IMR-90 (cell line): ENCODE data around the gene RNF11. TPM values are rescaled to one million over a fixed set of nuclear protein-coding genes. Genes with fewer than 3 reads are reported as not detected.

ENCODE experiments used
- ATAC-seq: fragments of 200-7000 bp; cut with Tn5 transposase; 2 replicates; pipeline ENCODE4 v1.9.1; 2020; ENCODE audit warnings: low read depth, mild to moderate bottlenecking, moderate library complexity
- BruUV-seq: library from RNA; stranded (reverse); fragments of 400-500 nt; replicated peaks from 2 replicates; lab custom pipeline; 2021; lab: Mats Ljungman, UMichigan
- CTCF ChIA-PET: fragments of 300-600 bp; formaldehyde crosslinking; extraction: SDS; loops from one replicate; lab custom pipeline; 2021; ENCODE audit warnings: antibody characterized with exemption; lab: Yijun Ruan, JAX
- POLR2A ChIA-PET: fragments of 300-600 bp; sonication (Branson Sonifier 250); formaldehyde crosslinking; loops from one replicate; lab custom pipeline; 2022; ENCODE audit warnings: antibody characterized with exemption; ENCODE audit not compliant: unreplicated experiment; lab: Charles Lee
- DNase-seq: peaks from one replicate; pipeline ENCODE4 v3.0.0; 2013
- H2AFZ ChIP-seq: replicated peaks from 2 replicates; pipeline ENCODE3; 2013; ENCODE audit warnings: low read length, mild to moderate bottlenecking; ENCODE audit not compliant: poor library complexity
- H2AK5ac ChIP-seq: 2 replicates; pipeline ENCODE4 v1.6.1; 2013; ENCODE audit warnings: low read depth, low read length, inconsistent platforms
- H2AK9ac ChIP-seq: replicated peaks from 2 replicates; pipeline ENCODE3; 2013; ENCODE audit warnings: mild to moderate bottlenecking, low read depth, low read length, moderate library complexity; ENCODE audit not compliant: poor library complexity
- H2BK120ac ChIP-seq: 2 replicates; pipeline ENCODE4 v1.6.1; 2013; ENCODE audit warnings: low read depth, low read length, inconsistent platforms
- H2BK15ac ChIP-seq: 3 replicates; pipeline ENCODE4 v1.6.1; 2013; ENCODE audit warnings: low read depth, low read length, inconsistent platforms
- H2BK20ac ChIP-seq: 2 replicates; pipeline ENCODE4 v1.6.1; 2013; ENCODE audit warnings: low read depth, mild to moderate bottlenecking, inconsistent platforms, low read length, moderate library complexity
- H2BK5ac ChIP-seq: 2 replicates; pipeline ENCODE4 v1.6.1; 2013; ENCODE audit warnings: mild to moderate bottlenecking, low read depth, low read length, inconsistent platforms; ENCODE audit not compliant: poor library complexity, severe bottlenecking
- H3K14ac ChIP-seq: replicated peaks from 2 replicates; pipeline ENCODE4 v1.6.1; 2013; ENCODE audit warnings: low read depth, low read length, inconsistent platforms
- H3K18ac ChIP-seq: 2 replicates; pipeline ENCODE4 v1.6.1; 2013; ENCODE audit warnings: low read depth, low read length, control low read depth
- H3K23ac ChIP-seq: 2 replicates; pipeline ENCODE4 v1.6.1; 2013; ENCODE audit warnings: low read depth, low read length, inconsistent platforms
- H3K27ac ChIP-seq: 2 replicates; pipeline ENCODE4 v1.5.1; 2013; ENCODE audit warnings: mild to moderate bottlenecking, control low read depth, low read length; ENCODE audit not compliant: insufficient read depth
- H3K27me3 ChIP-seq: 2 replicates; pipeline ENCODE4 v1.6.1; 2013; ENCODE audit warnings: low read length; ENCODE audit not compliant: control insufficient read depth, insufficient read depth
- H3K36me3 ChIP-seq: 2 replicates; pipeline ENCODE4 v1.6.1; 2013; ENCODE audit warnings: low read length, mixed read lengths; ENCODE audit not compliant: control insufficient read depth, insufficient read depth
- H3K4ac ChIP-seq: 2 replicates; pipeline ENCODE4 v1.6.1; 2013; ENCODE audit warnings: low read depth, low read length, inconsistent platforms
- H3K4me1 ChIP-seq: 2 replicates; pipeline ENCODE4 v1.6.1; 2013; ENCODE audit warnings: low read length, mixed read lengths; ENCODE audit not compliant: control insufficient read depth, insufficient read depth
- H3K4me2 ChIP-seq: 2 replicates; pipeline ENCODE4 v1.6.1; 2013; ENCODE audit warnings: low read depth, mild to moderate bottlenecking, control low read depth, low read length, moderate library complexity
- H3K4me3 ChIP-seq: 2 replicates; pipeline ENCODE4 v1.5.1; 2013; ENCODE audit warnings: low read depth, mild to moderate bottlenecking, control low read depth, low read length, moderate library complexity; ENCODE audit not compliant: insufficient read depth
- H3K56ac ChIP-seq: 2 replicates; pipeline ENCODE4 v1.6.1; 2013; ENCODE audit warnings: low read length, inconsistent platforms; ENCODE audit not compliant: insufficient read depth; ENCODE audit errors: extremely low read depth
- H3K79me1 ChIP-seq, 2 experiments: 2 replicates each; pipeline ENCODE4 v1.6.1; 2013; ENCODE audit warnings: low read length in 2 of 2, inconsistent platforms in 1 of 2, low read depth in 1 of 2
- H3K9ac ChIP-seq: 2 replicates; pipeline ENCODE4 v1.6.1; 2013; ENCODE audit warnings: low read depth, low read length, control low read depth
- H3K9me1 ChIP-seq: 2 replicates; pipeline ENCODE4 v1.6.1; 2013; ENCODE audit warnings: low read length, inconsistent platforms; ENCODE audit not compliant: insufficient read depth
- H3K9me3 ChIP-seq: 2 replicates; pipeline ENCODE4 v1.6.1; 2013; ENCODE audit warnings: low read length; ENCODE audit not compliant: control insufficient read depth, insufficient read depth
- H4K20me1 ChIP-seq: 2 replicates; pipeline ENCODE4 v1.6.1; 2013; ENCODE audit warnings: low read length, inconsistent platforms; ENCODE audit not compliant: insufficient read depth
- H4K5ac ChIP-seq: 2 replicates; pipeline ENCODE4 v1.6.1; 2013; ENCODE audit warnings: mild to moderate bottlenecking, low read depth, low read length, control low read depth
- H4K8ac ChIP-seq, 2 experiments: 2 replicates each; pipeline ENCODE4 v1.6.1; 2013; ENCODE audit warnings: low read depth in 2 of 2, low read length in 2 of 2, control low read depth in 1 of 2, inconsistent platforms in 1 of 2
- H4K91ac ChIP-seq: 2 replicates; pipeline ENCODE4 v1.6.1; 2013; ENCODE audit warnings: low read depth, low read length, inconsistent platforms; ENCODE audit not compliant: insufficient read depth
- BHLHE40 ChIP-seq: fragments of 150-350 bp; IDR thresholded peaks from 2 replicates; pipeline ENCODE4 v1.6.1; 2016; ENCODE audit warnings: mild to moderate bottlenecking, low read depth, low read length
- CEBPB ChIP-seq: IDR thresholded peaks from 2 replicates; pipeline ENCODE4 v1.6.1; 2012; ENCODE audit warnings: low read depth, low read length, improper control_type of control experiment
- CHD1 ChIP-seq: IDR thresholded peaks from 2 replicates; pipeline ENCODE4 v1.6.1; 2012; ENCODE audit warnings: low read depth, low read length, improper control_type of control experiment
- MAZ ChIP-seq: IDR thresholded peaks from 2 replicates; pipeline ENCODE4 v1.6.1; 2012; ENCODE audit warnings: low read depth, mild to moderate bottlenecking, low read length, improper control_type of control experiment, moderate library complexity, borderline replicate concordance
- WGBS, 2 experiments: methylation state at CpG; one replicate each; pipeline versions ENCODE4 v1.1.5 to v1.1.7; 2013; ENCODE audit warnings: missing lambda C conversion rate in 2 of 2; ENCODE audit not compliant: insufficient read length in 1 of 2; ENCODE audit errors: extremely low coverage in 2 of 2; 5-methylcytosine and 5-hydroxymethylcytosine counted together
- dilution Hi-C: fragments of 300-500 bp; cut with HindIII; formaldehyde crosslinking; loops from one replicate; pipeline ENCODE4 v1.14.3; 2018; ENCODE audit warnings: low sequenced_read_pairs; ENCODE audit not compliant: unreplicated experiment
- in situ Hi-C: fragments of 300-500 bp; cut with MboI; formaldehyde crosslinking; loops from 3 replicates; pipeline ENCODE4 v1.14.3; 2019; ENCODE audit warnings: low sequenced_read_pairs, inconsistent platforms, mixed read lengths
- intact Hi-C: fragments of 100-400 bp; cut with micrococcal nuclease; formaldehyde crosslinking; loops from 2 replicates; pipeline ENCODE4 v1.10.0; 2022
- polyA plus RNA-seq, 3 experiments: library from polyadenylated mRNA; depleted of rRNA; stranded (reverse); fragments of >200 nt; gene quantifications; 2 replicates each; pipeline ENCODE4 v1.2.3, GENCODE V29; 2012; ENCODE audit warnings: low replicate concordance in 1 of 3
- total RNA-seq: library from RNA; depleted of rRNA; stranded (reverse); fragments of >200 nt; gene quantifications from 2 replicates; pipeline ENCODE4 v1.2.3, GENCODE V29; 2012

RNF11 gene
- total and polyA plus RNA-seq, 2 of the 4 experiments (the other 2 are of a cell fraction) = 63.3 to 64.1 TPM

DNA sequence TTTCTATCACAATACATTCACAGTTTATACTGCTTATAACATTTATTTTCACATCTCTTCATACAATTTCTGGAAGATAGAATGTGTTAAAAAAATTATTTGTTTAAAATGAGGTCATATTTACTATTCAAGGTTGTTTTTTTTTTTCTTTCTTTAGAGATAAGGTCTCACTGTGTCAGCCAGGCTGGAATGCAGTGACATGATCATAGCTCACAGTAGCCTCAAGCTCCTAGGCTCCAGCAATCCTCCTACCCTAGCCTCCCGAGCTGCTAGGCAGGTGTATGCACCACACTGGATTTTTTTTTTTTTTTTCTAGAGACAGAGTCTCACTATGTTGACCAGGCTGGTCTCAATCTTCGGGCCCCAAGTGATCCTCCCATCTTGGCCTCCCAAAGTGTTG lies 19.0 kb upstream of the RNF11 start:
- Histone ChIP-seq H2BK15ac (no peak overlapping the region), H2AFZ (no peak overlapping the region), H3K9me3 (no peaks in the 10 kb centered on the region), H2AK5ac (no peak overlapping the region), H4K8ac (no peak overlapping the region), H3K27me3 (no peaks in the 10 kb centered on the region), H2BK20ac (no peak overlapping the region), H2BK120ac (no peak overlapping the region), H3K4me1 (peaks cover 7% of the 10 kb centered on the region), H3K79me1 (no peaks in the 10 kb centered on the region), H3K4ac (no peak overlapping the region), H2BK5ac (no peak overlapping the region), H4K5ac (no peak overlapping the region), H3K14ac (no peak overlapping the region), H3K23ac (no peak overlapping the region), H3K4me3 (no peak overlapping the region), H3K36me3 (no peaks in the 10 kb centered on the region), H3K27ac (no peak overlapping the region), H3K4me2 (no peak overlapping the region), H4K20me1 (no peaks in the 10 kb centered on the region), H3K56ac (no peak overlapping the region), H3K9ac (no peak overlapping the region), H3K18ac (no peak overlapping the region), H3K9me1 (peaks cover 5% of the 10 kb centered on the region; the same call in 1 of the 2 replicates), H4K91ac (no peak overlapping the region), H2AK9ac (no peak overlapping the region)
- POLR2A ChIA-PET = no interaction called here
- no peak for ATAC-seq
- no TSS peak for BruUV-seq
- CTCF ChIA-PET = no interaction called here
- TF ChIP-seq CHD1 = no peak
- no peak for TF ChIP-seq BHLHE40
- TF ChIP-seq MAZ = no peak
- TF ChIP-seq CEBPB = no peak
- no CpG with 5 or more reads among the region's 2 CpGs for WGBS, 2 experiments
- in situ Hi-C loops = no loop called here
- intact Hi-C loops = no loop called here
- dilution Hi-C loops = no loop called here
- no peak for DNase-seq
